A673 (cell line): ENCODE measurements around the gene DLGAP1. TPM values are rescaled to one million over a fixed set of nuclear protein-coding genes. Genes with fewer than 3 reads are reported as not detected.

Experiments
- BruUV-seq: library from RNA; stranded (reverse); fragments of 400-500 nt; replicated peaks from 2 replicates; lab custom pipeline; 2021; lab: Mats Ljungman, UMichigan
- CTCF ChIA-PET: fragments of 300-600 bp; sonication (Branson Sonifier 250); formaldehyde crosslinking; loops from one replicate; lab custom pipeline; 2022; ENCODE audit warnings: antibody characterized with exemption; lab: Charles Lee
- POLR2A ChIA-PET: fragments of 300-600 bp; sonication (Branson Sonifier 250); formaldehyde crosslinking; loops from one replicate; lab custom pipeline; 2022; ENCODE audit warnings: antibody characterized with exemption; ENCODE audit not compliant: low non-redundant PET; lab: Charles Lee
- DNase-seq: peaks from one replicate; pipeline ENCODE4 v3.0.0-alpha.2; 2015; ENCODE audit warnings: low spot score
- H3K27ac ChIP-seq: fragments of 200-600 bp; sonication (generic); 2 replicates; pipeline ENCODE4 v1.5.1; 2016; ENCODE audit warnings: mixed run types, low read depth, mild to moderate bottlenecking, mixed read lengths, antibody characterized with exemption, low read length; ENCODE audit not compliant: poor library complexity, severe bottlenecking
- H3K27me3 ChIP-seq: fragments of 200-600 bp; sonication (generic); replicated peaks from 2 replicates; pipeline ENCODE4 v1.6.1; 2017; ENCODE audit warnings: mixed run types, low read depth, mild to moderate bottlenecking, mixed read lengths, antibody characterized with exemption, low read length; ENCODE audit not compliant: insufficient read depth, poor library complexity
- H3K36me3 ChIP-seq: fragments of 200-600 bp; sonication (generic); 2 replicates; pipeline ENCODE4 v1.6.1; 2016; ENCODE audit warnings: mixed run types, mild to moderate bottlenecking, mixed read lengths, antibody characterized with exemption, low read length; ENCODE audit not compliant: insufficient read depth, poor library complexity, severe bottlenecking
- H3K4me1 ChIP-seq: fragments of 200-600 bp; sonication (generic); 2 replicates; pipeline ENCODE4 v1.6.1; 2017; ENCODE audit warnings: mixed run types, mild to moderate bottlenecking, mixed read lengths, antibody characterized with exemption, low read length; ENCODE audit not compliant: insufficient read depth, poor library complexity, severe bottlenecking
- H3K4me3 ChIP-seq: fragments of 200-600 bp; sonication (generic); 2 replicates; pipeline ENCODE4 v1.5.1; 2016; ENCODE audit warnings: low read depth, mixed run types, mild to moderate bottlenecking, mixed read lengths, low read length; ENCODE audit not compliant: poor library complexity, severe bottlenecking
- H3K9me3 ChIP-seq: fragments of 200-600 bp; sonication (generic); 2 replicates; pipeline ENCODE4 v1.6.1; 2016; ENCODE audit warnings: mixed run types, low read depth, mild to moderate bottlenecking, mixed read lengths, antibody characterized with exemption, low read length; ENCODE audit not compliant: poor library complexity, severe bottlenecking
- CTCF ChIP-seq: fragments of 300-800, 200-600 bp; sonication (generic); conservative IDR thresholded peaks from 2 replicates; pipeline ENCODE4 v1.5.1; 2017; ENCODE audit warnings: low read depth, mild to moderate bottlenecking, antibody characterized with exemption, low read length, moderate library complexity, mixed read lengths
- EZH2 ChIP-seq: fragments of 200-600 bp; sonication (generic); IDR thresholded peaks from 2 replicates; pipeline ENCODE4 v1.6.1; 2017; ENCODE audit warnings: borderline replicate concordance, low read depth, mild to moderate bottlenecking, mixed read lengths, antibody characterized with exemption, low read length; ENCODE audit not compliant: poor library complexity, severe bottlenecking
- intact Hi-C: fragments of 100-400 bp; cut with micrococcal nuclease; formaldehyde crosslinking; loops from one replicate; pipeline ENCODE4 v1.10.0; 2022; ENCODE audit not compliant: unreplicated experiment
- total RNA-seq: library from RNA; stranded (reverse); gene quantifications from 2 replicates; pipeline ENCODE4 v1.2.3, GENCODE V29; 2021

DLGAP1 gene
- total RNA-seq, 1 experiment from 2014 or later: 135 TPM

DNA sequence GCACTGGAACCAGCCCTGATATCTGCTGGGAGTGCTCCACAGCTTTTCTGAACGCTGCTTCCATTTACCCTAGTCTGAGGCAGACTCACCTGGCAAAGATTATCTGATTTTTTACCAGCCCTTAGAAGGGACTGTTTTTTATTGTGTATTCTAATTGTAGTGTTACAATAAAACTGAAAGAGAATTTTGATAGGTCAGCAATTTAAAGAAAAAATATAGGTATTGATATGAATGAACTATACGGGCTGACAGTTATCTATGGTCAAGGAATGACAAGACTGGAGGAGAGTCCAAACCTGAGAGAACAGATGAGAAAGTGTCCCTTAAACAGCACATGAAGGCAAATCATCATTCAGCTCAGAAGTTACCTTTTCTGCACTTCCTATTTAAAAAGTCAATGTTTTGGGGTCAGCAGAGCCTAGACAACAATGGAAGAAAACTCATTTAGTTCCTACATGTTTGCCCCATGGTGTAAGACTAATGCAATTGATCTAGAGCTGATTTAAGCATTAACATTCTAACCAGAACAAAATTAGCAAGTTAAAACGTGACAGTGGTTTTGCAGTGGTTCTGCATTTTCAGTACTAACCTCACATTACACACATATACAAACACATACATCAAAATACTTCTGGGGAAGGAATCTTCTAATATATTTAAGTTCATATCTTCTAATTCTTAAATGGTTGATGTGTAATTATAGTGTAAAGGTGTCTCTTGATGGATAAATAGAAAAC, 504.3 kb downstream of the DLGAP1 start:
- CTCF ChIA-PET: no interaction called here
- no peaks in the 10 kb centered on the region for H3K4me1 ChIP-seq
- intact Hi-C loops: no loop called here
- TF ChIP-seq CTCF: no peak
- no peak for DNase-seq
- no peaks in the 10 kb centered on the region for H3K36me3 ChIP-seq
- H3K27ac ChIP-seq: no peak overlapping the region
- H3K27me3 ChIP-seq: no peaks in the 10 kb centered on the region
- BruUV-seq: no TSS peak
- H3K9me3 ChIP-seq: no peaks in the 10 kb centered on the region
- POLR2A ChIA-PET: no interaction called here
- H3K4me3 ChIP-seq: no peak overlapping the region

- no peak for TF ChIP-seq EZH2
- no peak for TF ChIP-seq CTCF
- H3K36me3 ChIP-seq: no peaks in the 10 kb centered on the region
- no peak overlapping the region for H3K27ac ChIP-seq
- no peaks in the 10 kb centered on the region for H3K27me3 ChIP-seq
- POLR2A ChIA-PET: no interaction called here
- DNase-seq: no peak
- H3K4me1 ChIP-seq: no peaks in the 10 kb centered on the region
- CTCF ChIA-PET: no interaction called here
- no peaks in the 10 kb centered on the region for H3K9me3 ChIP-seq
- intact Hi-C loops: no loop called here
- H3K4me3 ChIP-seq: no peak overlapping the region
- no TSS peak for BruUV-seq
Measured at GRCh38 chr18:3948958-3949357, 506.1 kb downstream of the DLGAP1 start.

- TF ChIP-seq EZH2 (no peak), CTCF (no peak)
- H3K36me3 ChIP-seq: no peaks in the 10 kb centered on the region
- BruUV-seq: no TSS peak
- no peaks in the 10 kb centered on the region for H3K4me1 ChIP-seq
- ChIA-PET POLR2A (no interaction called here), CTCF (no interaction called here)
- H3K27me3 ChIP-seq: no peaks in the 10 kb centered on the region
- no peaks in the 10 kb centered on the region for H3K9me3 ChIP-seq
- H3K27ac ChIP-seq: no peak overlapping the region
- intact Hi-C loops: no loop called here
- H3K4me3 ChIP-seq: no peak overlapping the region
- DNase-seq: no peak
Measured at GRCh38 chr18:3947383-3947782, 507.7 kb downstream of the DLGAP1 start.
